Loucy (cell line): ENCODE measurements around the gene CCDC71L.
"Not testable (repeated sequence)": the region's sequence is repeated elsewhere in the genome, so short reads cannot be mapped to it uniquely, and the experiment has no call there.

Source experiments
- H2AFZ ChIP-seq: fragments of 200-600 bp; sonication (generic); 2 replicates; pipeline ENCODE4 v1.6.0; 2016; ENCODE audit warnings: antibody characterized with exemption, mild to moderate bottlenecking, low read length, moderate library complexity
- H3F3A ChIP-seq: fragments of 200-600 bp; 2 replicates; pipeline ENCODE4 v1.6.0; 2016; ENCODE audit warnings: antibody characterized with exemption, low read depth, mild to moderate bottlenecking
- H3K27me3 ChIP-seq: fragments of 200-600 bp; sonication (generic); 2 replicates; pipeline ENCODE4 v1.6.1; 2014; ENCODE audit warnings: low read length, mild to moderate bottlenecking; ENCODE audit not compliant: insufficient read depth, poor library complexity, severe bottlenecking
- H3K36me3 ChIP-seq: fragments of 200-600 bp; sonication (generic); 2 replicates; pipeline ENCODE4 v1.6.1; 2016; ENCODE audit warnings: low read length; ENCODE audit not compliant: insufficient read depth
- H3K4me1 ChIP-seq: fragments of 200-600 bp; sonication (generic); 2 replicates; pipeline ENCODE4 v1.5.1; 2014; ENCODE audit warnings: low read length, mild to moderate bottlenecking; ENCODE audit not compliant: insufficient read depth, poor library complexity, severe bottlenecking
- H3K4me2 ChIP-seq: fragments of 200-600 bp; sonication (generic); 2 replicates; pipeline ENCODE4 v1.6.0; 2014; ENCODE audit warnings: antibody characterized with exemption, low read length, low read depth, mild to moderate bottlenecking; ENCODE audit not compliant: poor library complexity, severe bottlenecking
- H3K4me3 ChIP-seq: fragments of 200-600 bp; sonication (generic); 2 replicates; pipeline ENCODE4 v1.5.1; 2014; ENCODE audit warnings: low read length, mild to moderate bottlenecking, mixed read lengths; ENCODE audit not compliant: poor library complexity, severe bottlenecking
- H3K79me2 ChIP-seq: fragments of 200-600 bp; sonication (generic); 2 replicates; pipeline ENCODE4 v1.6.1; 2014; ENCODE audit warnings: low read length; ENCODE audit not compliant: insufficient read depth
- H3K9ac ChIP-seq: fragments of 200-600 bp; sonication (generic); 2 replicates; pipeline ENCODE4 v1.6.0; 2014; ENCODE audit warnings: mild to moderate bottlenecking, low read depth, low read length, moderate library complexity; ENCODE audit not compliant: poor library complexity, severe bottlenecking
- H3K9me2 ChIP-seq: fragments of 200-600 bp; sonication (generic); replicated peaks from 2 replicates; pipeline ENCODE4 v1.6.1; 2016; ENCODE audit warnings: low read depth, low read length, mixed read lengths
- H3K9me3 ChIP-seq: fragments of 200-600 bp; sonication (generic); 2 replicates; pipeline ENCODE4 v1.6.1; 2014; ENCODE audit warnings: mild to moderate bottlenecking, antibody characterized with exemption, low read length, low read depth; ENCODE audit not compliant: insufficient read depth
- H4K20me1 ChIP-seq: fragments of 200-600 bp; sonication (generic); 2 replicates; pipeline ENCODE4 v1.6.0; 2014; ENCODE audit warnings: antibody characterized with exemption, low read length, mild to moderate bottlenecking; ENCODE audit not compliant: insufficient read depth, poor library complexity, severe bottlenecking
- EZH2phosphoT487 ChIP-seq: fragments of 200-600 bp; IDR thresholded peaks from 2 replicates; pipeline ENCODE4 v1.6.1; 2018; ENCODE audit warnings: antibody characterized with exemption, mild to moderate bottlenecking, moderate library complexity, borderline replicate concordance
- TF ChIP-seq, protein P1 (sequence below): fragments of 200-600 bp; sonication (generic); conservative IDR thresholded peaks from 2 replicates; pipeline ENCODE4 v1.5.1; 2014; ENCODE audit warnings: mild to moderate bottlenecking, antibody characterized with exemption, low read length

Gene CCDC71L

DNA sequence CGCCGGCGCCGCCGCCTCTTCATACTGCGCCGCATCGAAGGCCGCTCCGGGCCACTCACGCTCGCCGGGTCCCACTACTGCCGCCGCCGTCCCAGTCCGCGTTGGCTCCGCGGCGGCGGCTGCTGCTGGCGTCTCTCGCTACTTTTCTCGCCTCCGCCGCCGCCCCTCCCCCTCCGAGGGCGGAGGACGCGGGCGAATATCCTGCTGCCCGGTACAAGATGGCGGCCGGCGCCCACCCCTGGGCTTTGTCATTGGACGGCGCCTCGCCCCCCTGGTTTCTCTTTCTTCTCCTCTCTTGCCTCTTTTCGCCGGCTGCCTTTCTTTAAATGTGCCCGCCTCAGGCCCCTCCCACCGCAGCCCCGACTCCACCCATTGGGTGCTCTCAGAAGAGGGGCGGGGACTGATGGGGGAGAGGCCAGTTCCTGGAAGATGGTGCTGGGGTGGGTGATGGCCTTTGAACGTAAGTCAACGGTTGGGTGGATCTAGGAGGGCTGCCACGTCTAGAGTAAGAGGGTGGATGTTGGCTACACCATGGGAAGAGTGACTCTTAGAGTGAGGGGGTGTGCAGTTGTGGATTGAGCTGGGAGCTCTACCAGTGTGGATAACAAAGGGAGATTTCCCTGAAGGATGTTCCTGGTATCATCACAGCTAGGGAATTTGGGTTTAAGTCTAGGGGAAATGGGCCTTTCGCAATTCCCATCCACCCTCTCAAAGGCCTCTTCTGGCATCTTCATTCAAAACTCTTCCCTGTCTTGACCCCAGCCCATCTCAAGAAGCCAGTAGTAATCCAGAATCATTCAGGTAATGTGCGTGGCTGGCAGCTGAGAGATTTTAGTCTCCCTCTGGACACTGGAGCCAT is at the start of gene CCDC71L:
Gene CCDC71L, minus strand, starts transcription at position 297 of the 859 bp plus-strand sequence. Its CDS starts 262 bp downstream, at position 35.
- peak within 1 kb of the TSS; percentile 78 for H2AFZ ChIP-seq

DNA sequence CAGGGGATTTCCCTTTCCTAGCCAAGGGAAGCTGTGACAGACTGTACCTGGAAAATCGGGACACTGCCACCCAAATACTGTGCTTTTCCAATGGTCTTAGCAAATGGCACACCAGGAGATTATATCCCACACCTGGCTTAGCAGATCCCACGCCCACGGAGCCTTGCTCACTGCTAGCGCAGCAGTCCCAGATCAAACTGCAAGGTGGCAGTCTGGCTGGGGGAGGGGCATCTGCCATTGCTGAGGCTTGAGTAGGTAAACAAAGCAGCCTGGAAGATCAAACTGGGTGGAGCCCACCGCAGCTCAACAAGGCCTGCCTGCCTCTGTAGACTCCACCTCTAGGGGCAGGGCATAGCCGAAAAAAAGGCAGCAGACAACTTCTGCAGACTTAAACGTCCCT is 48.6 kb upstream of the CCDC71L start:
- not testable (repeated sequence) for H3K4me2 ChIP-seq, H3K27me3 ChIP-seq, H4K20me1 ChIP-seq, H3K79me2 ChIP-seq, H3K9me2 ChIP-seq, H3K9me3 ChIP-seq, H2AFZ ChIP-seq, H3K4me3 ChIP-seq, H3K36me3 ChIP-seq, H3F3A ChIP-seq, H3K9ac ChIP-seq
- H3K4me1 ChIP-seq, result peaks cover 11% of the 10 kb centered on the region

More for the DNA sequence above, at the start of gene CCDC71L:
- no peaks in the 10 kb centered on the region for H3K9me3 ChIP-seq
- peaks cover 12% of the 10 kb centered on the region; the same call in 1 of the 2 replicates for H3F3A ChIP-seq
- no peaks in the 10 kb centered on the region for H3K36me3 ChIP-seq
- peaks cover 16% of the 10 kb centered on the region for H3K4me1 ChIP-seq
- peaks cover 12% of the 10 kb centered on the region for H4K20me1 ChIP-seq
- peak within 1 kb of the TSS; percentile 99 for H3K4me2 ChIP-seq
- H3K79me2 ChIP-seq, result peaks cover 15% of the 10 kb centered on the region
- H3K4me3 ChIP-seq, result peak within 1 kb of the TSS; percentile 87
- H3K9ac ChIP-seq, result peak within 1 kb of the TSS; percentile 85
- TF ChIP-seq, protein P1, sequence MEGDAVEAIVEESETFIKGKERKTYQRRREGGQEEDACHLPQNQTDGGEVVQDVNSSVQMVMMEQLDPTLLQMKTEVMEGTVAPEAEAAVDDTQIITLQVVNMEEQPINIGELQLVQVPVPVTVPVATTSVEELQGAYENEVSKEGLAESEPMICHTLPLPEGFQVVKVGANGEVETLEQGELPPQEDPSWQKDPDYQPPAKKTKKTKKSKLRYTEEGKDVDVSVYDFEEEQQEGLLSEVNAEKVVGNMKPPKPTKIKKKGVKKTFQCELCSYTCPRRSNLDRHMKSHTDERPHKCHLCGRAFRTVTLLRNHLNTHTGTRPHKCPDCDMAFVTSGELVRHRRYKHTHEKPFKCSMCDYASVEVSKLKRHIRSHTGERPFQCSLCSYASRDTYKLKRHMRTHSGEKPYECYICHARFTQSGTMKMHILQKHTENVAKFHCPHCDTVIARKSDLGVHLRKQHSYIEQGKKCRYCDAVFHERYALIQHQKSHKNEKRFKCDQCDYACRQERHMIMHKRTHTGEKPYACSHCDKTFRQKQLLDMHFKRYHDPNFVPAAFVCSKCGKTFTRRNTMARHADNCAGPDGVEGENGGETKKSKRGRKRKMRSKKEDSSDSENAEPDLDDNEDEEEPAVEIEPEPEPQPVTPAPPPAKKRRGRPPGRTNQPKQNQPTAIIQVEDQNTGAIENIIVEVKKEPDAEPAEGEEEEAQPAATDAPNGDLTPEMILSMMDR, result no peak
- TF ChIP-seq EZH2phosphoT487, result no peak
- peaks cover 26% of the 10 kb centered on the region for H3K27me3 ChIP-seq
- H3K9me2 ChIP-seq, result no peaks in the 10 kb centered on the region

GRCh38 chr7:106704000-106704840 is 43.3 kb upstream of the CCDC71L start:
- Histone ChIP-seq H3K9me3 (no peaks in the 10 kb centered on the region), H2AFZ (peak overlapping the region; percentile 50), H3K4me2 (peak overlapping the region; percentile 3), H3K4me3 (no peak overlapping the region), H3K79me2 (no peaks in the 10 kb centered on the region), H3K36me3 (no peaks in the 10 kb centered on the region), H3K9ac (no peak overlapping the region), H3K27me3 (no peaks in the 10 kb centered on the region), H3F3A (no peaks in the 10 kb centered on the region), H4K20me1 (no peaks in the 10 kb centered on the region), H3K4me1 (peaks cover 16% of the 10 kb centered on the region), H3K9me2 (no peaks in the 10 kb centered on the region)
- TF ChIP-seq, protein P1, result no peak
- no peak for TF ChIP-seq EZH2phosphoT487
